HEK293T (cell line): Measurements from ENCODE around the gene RBM38.

Experiments used
- BHLHE40 ChIP-seq: fragments of 450-650 bp; IDR thresholded peaks from 2 replicates; pipeline ENCODE4 v1.6.1; 2016; ENCODE audit warnings: mild to moderate bottlenecking, moderate library complexity, borderline replicate concordance
- FOXM1 ChIP-seq: fragments of 450-650 bp; IDR thresholded peaks from 2 replicates; pipeline ENCODE4 v1.6.1; 2017; ENCODE audit warnings: mild to moderate bottlenecking, borderline replicate concordance
- LEF1 ChIP-seq: fragments of 450-650 bp; IDR thresholded peaks from 2 replicates; pipeline ENCODE4 v1.6.1; 2017; ENCODE audit warnings: mild to moderate bottlenecking, borderline replicate concordance
- NFRKB ChIP-seq: fragments of 450-650 bp; IDR thresholded peaks from 2 replicates; pipeline ENCODE4 v1.6.1; 2016; ENCODE audit warnings: mild to moderate bottlenecking, moderate library complexity
- SUZ12 ChIP-seq: fragments of 450-650 bp; IDR thresholded peaks from 2 replicates; pipeline ENCODE4 v1.6.1; 2016; ENCODE audit warnings: mild to moderate bottlenecking
- TF ChIP-seq, protein P1 (sequence below): fragments of 450-650 bp; IDR thresholded peaks from 2 replicates; pipeline ENCODE4 v1.6.1; 2016

DNA sequence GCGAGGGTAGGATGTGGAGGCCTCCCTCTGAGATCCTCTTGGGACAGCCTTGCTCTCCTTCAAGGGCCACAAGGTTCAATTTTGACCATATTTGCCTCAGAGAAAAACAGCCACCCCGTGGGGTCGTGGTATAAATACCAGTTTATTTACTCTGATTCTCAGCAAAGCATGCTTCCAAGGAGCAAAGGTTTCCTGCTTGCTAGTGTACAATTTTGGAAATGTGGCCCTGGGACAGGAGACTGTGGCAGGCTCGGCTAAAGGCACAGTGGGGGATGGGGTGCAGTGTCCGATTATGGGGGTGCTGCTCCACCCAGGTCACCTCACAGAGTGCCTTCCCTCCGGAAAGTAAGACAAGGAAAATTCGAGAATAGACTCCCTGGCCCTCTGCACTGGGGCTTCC is 31.1 kb downstream of the RBM38 start:
- TF ChIP-seq NFRKB, result no peak
- no peak for TF ChIP-seq BHLHE40
- no peak for TF ChIP-seq FOXM1
- no peak for TF ChIP-seq LEF1
- no peak for TF ChIP-seq SUZ12
- TF ChIP-seq, protein P1, sequence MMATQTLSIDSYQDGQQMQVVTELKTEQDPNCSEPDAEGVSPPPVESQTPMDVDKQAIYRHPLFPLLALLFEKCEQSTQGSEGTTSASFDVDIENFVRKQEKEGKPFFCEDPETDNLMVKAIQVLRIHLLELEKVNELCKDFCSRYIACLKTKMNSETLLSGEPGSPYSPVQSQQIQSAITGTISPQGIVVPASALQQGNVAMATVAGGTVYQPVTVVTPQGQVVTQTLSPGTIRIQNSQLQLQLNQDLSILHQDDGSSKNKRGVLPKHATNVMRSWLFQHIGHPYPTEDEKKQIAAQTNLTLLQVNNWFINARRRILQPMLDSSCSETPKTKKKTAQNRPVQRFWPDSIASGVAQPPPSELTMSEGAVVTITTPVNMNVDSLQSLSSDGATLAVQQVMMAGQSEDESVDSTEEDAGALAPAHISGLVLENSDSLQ, result no peak
